Ishikawa (cell line): ENCODE measurements around the gene RCAN2.

Experiments used
- CEBPB ChIP-seq: IDR thresholded peaks from 2 replicates; pipeline ENCODE4 v1.6.1; 2012
- CREB1 ChIP-seq: IDR thresholded peaks from 2 replicates; pipeline ENCODE4 v1.6.1; 2012; ENCODE audit warnings: low read depth
- EGR1 ChIP-seq: IDR thresholded peaks from 2 replicates; pipeline ENCODE4 v1.6.1; 2012
- EP300 ChIP-seq: IDR thresholded peaks from 2 replicates; pipeline ENCODE4 v1.6.1; 2012; ENCODE audit warnings: borderline replicate concordance
- FOXM1 ChIP-seq: IDR thresholded peaks from 2 replicates; pipeline ENCODE4 v1.6.1; 2012; ENCODE audit warnings: low read depth, borderline replicate concordance
- NFIC ChIP-seq: IDR thresholded peaks from 2 replicates; pipeline ENCODE4 v1.6.1; 2012
- RAD21 ChIP-seq: IDR thresholded peaks from 2 replicates; pipeline ENCODE4 v1.6.1; 2012; ENCODE audit warnings: low read depth
- REST ChIP-seq: IDR thresholded peaks from 2 replicates; pipeline ENCODE4 v1.6.1; 2012; ENCODE audit warnings: low read depth, mild to moderate bottlenecking
- TAF1 ChIP-seq: IDR thresholded peaks from 2 replicates; pipeline ENCODE4 v1.6.1; 2012; ENCODE audit warnings: low read depth, mild to moderate bottlenecking
- TCF12 ChIP-seq: IDR thresholded peaks from 2 replicates; pipeline ENCODE4 v1.6.1; 2012; ENCODE audit warnings: low read depth
- TEAD4 ChIP-seq: IDR thresholded peaks from 2 replicates; pipeline ENCODE4 v1.6.1; 2012
- YY1 ChIP-seq: IDR thresholded peaks from 2 replicates; pipeline ENCODE4 v1.6.1; 2012; ENCODE audit warnings: low read depth
- ZBTB7A ChIP-seq: IDR thresholded peaks from 2 replicates; pipeline ENCODE4 v1.6.1; 2012; ENCODE audit warnings: low read depth
- TF ChIP-seq, protein P1 (sequence below): IDR thresholded peaks from 2 replicates; pipeline ENCODE4 v1.6.1; 2012
- TF ChIP-seq, protein P2 (sequence below): IDR thresholded peaks from 2 replicates; pipeline ENCODE4 v1.6.1; 2012

The RCAN2 gene

DNA sequence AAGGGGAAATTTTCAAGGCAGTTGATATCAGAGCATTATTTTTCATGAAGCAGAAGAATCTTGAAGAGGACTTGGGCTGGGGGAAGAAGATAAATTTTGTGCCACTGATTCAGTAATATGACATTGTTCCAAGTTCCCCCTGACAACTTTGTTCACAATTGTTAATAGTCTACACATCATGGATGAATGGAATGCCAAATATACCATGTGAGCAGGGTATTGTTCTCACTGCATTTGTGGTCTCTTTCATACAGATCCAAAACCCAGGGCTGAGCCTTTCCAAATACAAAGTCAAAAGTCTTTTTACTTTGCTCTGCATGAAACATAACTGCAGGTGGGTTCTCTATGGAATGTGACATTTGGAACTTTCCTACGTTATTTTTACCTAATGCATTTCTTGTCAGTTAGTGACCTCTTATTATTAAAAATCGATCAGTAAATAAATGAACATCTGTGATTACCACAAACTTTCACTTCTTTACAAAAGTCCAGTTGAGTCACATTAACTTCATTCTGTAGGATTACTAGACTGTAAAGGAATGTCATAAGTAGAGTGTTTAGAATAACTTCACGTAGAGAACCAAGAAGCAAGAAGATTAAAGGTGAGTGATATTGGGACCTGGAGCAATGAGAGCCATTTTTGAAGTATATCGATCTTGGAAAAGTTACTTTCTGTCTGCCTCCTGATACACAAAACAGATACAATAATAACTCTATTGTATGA lies 100.9 kb downstream of the RCAN2 start:
- TF ChIP-seq, protein P1, sequence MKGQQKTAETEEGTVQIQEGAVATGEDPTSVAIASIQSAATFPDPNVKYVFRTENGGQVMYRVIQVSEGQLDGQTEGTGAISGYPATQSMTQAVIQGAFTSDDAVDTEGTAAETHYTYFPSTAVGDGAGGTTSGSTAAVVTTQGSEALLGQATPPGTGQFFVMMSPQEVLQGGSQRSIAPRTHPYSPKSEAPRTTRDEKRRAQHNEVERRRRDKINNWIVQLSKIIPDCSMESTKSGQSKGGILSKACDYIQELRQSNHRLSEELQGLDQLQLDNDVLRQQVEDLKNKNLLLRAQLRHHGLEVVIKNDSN, result peak; percentile 65
- TF ChIP-seq CREB1 (no peak), FOXM1 (peak; percentile 72), TCF12 (peak; percentile 64; the same call in 1 of the 2 replicates), EP300 (peak; percentile 73), TEAD4 (peak; percentile 92), YY1 (no peak), REST (no peak), NFIC (peak; percentile 61)

GRCh38 chr6:46381579-46381978 lies 109.7 kb downstream of the RCAN2 start:
- TF ChIP-seq, protein P2, sequence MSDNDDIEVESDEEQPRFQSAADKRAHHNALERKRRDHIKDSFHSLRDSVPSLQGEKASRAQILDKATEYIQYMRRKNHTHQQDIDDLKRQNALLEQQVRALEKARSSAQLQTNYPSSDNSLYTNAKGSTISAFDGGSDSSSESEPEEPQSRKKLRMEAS, result no peak
- TF ChIP-seq YY1 (no peak), CREB1 (no peak), NFIC (no peak), EP300 (no peak), TAF1 (no peak), CEBPB (no peak), TEAD4 (no peak), FOXM1 (no peak), TCF12 (no peak), ZBTB7A (no peak), RAD21 (no peak), REST (no peak), EGR1 (no peak)
- TF ChIP-seq, protein P1, result no peak

DNA sequence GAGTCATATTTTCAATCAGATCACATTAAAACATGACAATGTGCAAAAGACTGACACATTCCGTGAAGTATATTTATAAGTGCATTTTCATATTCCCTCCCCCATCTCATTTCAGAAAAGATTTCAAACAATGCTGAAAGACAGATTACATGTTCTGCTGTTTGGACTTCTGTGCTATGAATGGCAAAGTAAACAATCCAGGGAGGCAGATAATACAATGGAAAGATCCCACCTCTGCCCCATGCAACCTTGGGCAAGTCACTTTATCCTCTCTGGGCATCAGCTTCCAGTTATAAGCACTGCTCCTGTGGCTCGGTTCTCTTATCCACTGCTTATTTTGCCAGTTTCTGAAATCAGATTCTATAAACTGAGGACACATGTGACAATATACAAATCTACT lies 110.2 kb downstream of the RCAN2 start:
- TF ChIP-seq TAF1 (no peak), YY1 (no peak)
- TF ChIP-seq, protein P1, result no peak

GRCh38 chr6:46380152-46380807 lies 111.0 kb downstream of the RCAN2 start:
- TF ChIP-seq, protein P1, result no peak
- no peak for TF ChIP-seq NFIC
- no peak for TF ChIP-seq ZBTB7A
- TF ChIP-seq TAF1, result no peak
- TF ChIP-seq RAD21, result no peak
- TF ChIP-seq REST, result no peak
- no peak for TF ChIP-seq TEAD4
- TF ChIP-seq EP300, result no peak
- no peak for TF ChIP-seq FOXM1
- no peak for TF ChIP-seq YY1
- TF ChIP-seq TCF12, result no peak
- no peak for TF ChIP-seq EGR1
- TF ChIP-seq CEBPB, result no peak
- TF ChIP-seq, protein P2, result no peak
- TF ChIP-seq CREB1, result no peak
